HEK293T (cell line): ENCODE results near the gene S100A11.

Source experiments
- ARNT ChIP-seq: fragments of 450-650 bp; IDR thresholded peaks from 2 replicates; pipeline ENCODE4 v1.6.1; 2017; ENCODE audit warnings: mild to moderate bottlenecking
- ELF4 ChIP-seq: fragments of 450-650 bp; IDR thresholded peaks from 2 replicates; pipeline ENCODE4 v1.6.1; 2017; ENCODE audit warnings: antibody characterized with exemption
- FOXK2 ChIP-seq: fragments of 450-650 bp; IDR thresholded peaks from 2 replicates; pipeline ENCODE4 v1.6.1; 2016; ENCODE audit warnings: mild to moderate bottlenecking
- SP1 ChIP-seq: fragments of 450-650 bp; IDR thresholded peaks from 2 replicates; pipeline ENCODE4 v1.6.1; 2017
- SUZ12 ChIP-seq: fragments of 450-650 bp; IDR thresholded peaks from 2 replicates; pipeline ENCODE4 v1.6.1; 2016; ENCODE audit warnings: mild to moderate bottlenecking

- TF ChIP-seq ARNT, result no peak
- no peak for TF ChIP-seq SP1
- no peak for TF ChIP-seq ELF4
- no peak for TF ChIP-seq SUZ12
- TF ChIP-seq FOXK2, result no peak
Observed at GRCh38 chr1:152026895-152027294, 9.9 kb downstream of the S100A11 start.
